DOHH2 (cell line): ENCODE results near the gene NHLRC2.

Experiments
- H3F3A ChIP-seq: fragments of 200-600 bp; sonication (generic), shearing (Covaris generic); 2 replicates; pipeline ENCODE4 v1.6.0; 2016; ENCODE audit warnings: antibody characterized with exemption, mild to moderate bottlenecking; ENCODE audit not compliant: control insufficient read depth, insufficient read depth
- H3K27ac ChIP-seq: fragments of 200-600 bp; sonication (generic); 2 replicates; pipeline ENCODE4 v1.5.1; 2014; ENCODE audit warnings: low read depth, mild to moderate bottlenecking, low read length, moderate library complexity
- H3K27me3 ChIP-seq: fragments of 200-600 bp; sonication (generic); 2 replicates; pipeline ENCODE4 v1.6.1; 2014; ENCODE audit warnings: mild to moderate bottlenecking, low read length, mixed read lengths; ENCODE audit not compliant: control insufficient read depth
- H3K36me3 ChIP-seq: fragments of 200-600 bp; sonication (generic); 2 replicates; pipeline ENCODE4 v1.6.1; 2014; ENCODE audit warnings: mild to moderate bottlenecking, low read length, moderate library complexity, mixed read lengths; ENCODE audit not compliant: control insufficient read depth
- H3K4me1 ChIP-seq: fragments of 200-600 bp; sonication (generic); 2 replicates; pipeline ENCODE4 v1.6.1; 2014; ENCODE audit warnings: mild to moderate bottlenecking, low read length, mixed read lengths; ENCODE audit not compliant: control insufficient read depth
- H3K4me2 ChIP-seq: fragments of 200-600 bp; sonication (generic); 2 replicates; pipeline ENCODE4 v1.6.0; 2014; ENCODE audit warnings: mild to moderate bottlenecking, low read length, moderate library complexity
- H3K4me3 ChIP-seq: fragments of 200-600 bp; sonication (generic); 2 replicates; pipeline ENCODE4 v1.5.1; 2014; ENCODE audit warnings: mild to moderate bottlenecking, low read length, mixed read lengths
- H3K79me2 ChIP-seq: fragments of 200-600 bp; sonication (generic); 2 replicates; pipeline ENCODE4 v1.6.1; 2014; ENCODE audit warnings: mild to moderate bottlenecking, low read length, mixed read lengths; ENCODE audit not compliant: control insufficient read depth
- H3K9me2 ChIP-seq: fragments of 200-600 bp; sonication (generic); replicated peaks from 2 replicates; pipeline ENCODE4 v1.6.1; 2014; ENCODE audit warnings: mild to moderate bottlenecking, low read length, mixed read lengths; ENCODE audit not compliant: control insufficient read depth
- H3K9me3 ChIP-seq: fragments of 200-600 bp; sonication (generic); 2 replicates; pipeline ENCODE4 v1.6.1; 2014; ENCODE audit warnings: antibody characterized with exemption, low read length, mixed read lengths; ENCODE audit not compliant: control insufficient read depth, insufficient read depth
- H4K20me1 ChIP-seq: fragments of 200-600 bp; sonication (generic); 2 replicates; pipeline ENCODE4 v1.6.0; 2014; ENCODE audit warnings: low read depth, mild to moderate bottlenecking, antibody characterized with exemption, low read length, moderate library complexity; ENCODE audit not compliant: control insufficient read depth, insufficient read depth
- CTCF ChIP-seq: fragments of 200-600 bp; sonication (generic); IDR thresholded peaks from one replicate; pipeline ENCODE4 v1.5.1; 2014; ENCODE audit warnings: antibody characterized with exemption, mild to moderate bottlenecking, low read depth, low read length; ENCODE audit not compliant: poor library complexity, severe bottlenecking
- EZH2phosphoT487 ChIP-seq: fragments of 200-600 bp; sonication (generic); IDR thresholded peaks from 2 replicates; pipeline ENCODE4 v1.6.1; 2017; ENCODE audit warnings: borderline replicate concordance, mild to moderate bottlenecking, antibody characterized with exemption, low read length, moderate library complexity, mixed read lengths

Gene NHLRC2

GRCh38 chr10:113880236-113880635 lies 25.8 kb downstream of the NHLRC2 start:
- Histone ChIP-seq H3K36me3 (peaks cover 49% of the 10 kb centered on the region), H3K4me1 (peaks cover 13% of the 10 kb centered on the region), H3K9me2 (no peaks in the 10 kb centered on the region), H3K27me3 (no peaks in the 10 kb centered on the region), H3K9me3 (no peaks in the 10 kb centered on the region), H3K4me3 (no peak overlapping the region), H4K20me1 (no peaks in the 10 kb centered on the region), H3K79me2 (peaks cover 4% of the 10 kb centered on the region), H3F3A (no peaks in the 10 kb centered on the region), H3K4me2 (no peak overlapping the region), H3K27ac (no peak overlapping the region)
- TF ChIP-seq CTCF (no peak), EZH2phosphoT487 (no peak)

GRCh38 chr10:113882240-113882639 lies 27.8 kb downstream of the NHLRC2 start:
- Histone ChIP-seq H4K20me1 (no peaks in the 10 kb centered on the region), H3K4me1 (peaks cover 13% of the 10 kb centered on the region), H3K4me2 (no peak overlapping the region), H3K27me3 (no peaks in the 10 kb centered on the region), H3K9me3 (no peaks in the 10 kb centered on the region), H3F3A (no peaks in the 10 kb centered on the region), H3K27ac (no peak overlapping the region), H3K4me3 (no peak overlapping the region), H3K36me3 (peaks cover 62% of the 10 kb centered on the region), H3K9me2 (no peaks in the 10 kb centered on the region), H3K79me2 (no peaks in the 10 kb centered on the region)
- TF ChIP-seq CTCF (no peak), EZH2phosphoT487 (no peak)

- H3F3A ChIP-seq = no peaks in the 10 kb centered on the region
- no peak overlapping the region for H3K4me2 ChIP-seq
- no peak for TF ChIP-seq EZH2phosphoT487
- TF ChIP-seq CTCF = no peak
- 0 out of 2 replicates have a peak, but pooled peaks cover 3% of the 10 kb centered on the region for H4K20me1 ChIP-seq
- H3K4me1 ChIP-seq = no peaks in the 10 kb centered on the region
- no peak overlapping the region for H3K4me3 ChIP-seq
- no peaks in the 10 kb centered on the region for H3K27me3 ChIP-seq
- peaks cover 54% of the 10 kb centered on the region for H3K36me3 ChIP-seq
- H3K79me2 ChIP-seq = no peaks in the 10 kb centered on the region
- H3K9me3 ChIP-seq = no peaks in the 10 kb centered on the region
- H3K9me2 ChIP-seq = no peaks in the 10 kb centered on the region
- H3K27ac ChIP-seq = no peak overlapping the region
These were observed 35.5 kb downstream of the NHLRC2 start for GRCh38 chr10:113889911-113890310.
